Stomach smooth muscle (tissue), 2 donors: ENCODE results near the gene QSOX2.
A peak's percentile ranks its signal among the peaks of the same experiment; 100 is the strongest.

ENCODE experiments used
- H3K27ac ChIP-seq: one replicate; pipeline ENCODE4 v1.7.0; 2013; ENCODE audit warnings: mild to moderate bottlenecking, low read length, inconsistent platforms
- H3K27me3 ChIP-seq, 2 donors: one replicate each; pipeline ENCODE4 v1.7.0; 2013; ENCODE audit warnings: low read length in 2 of 2; ENCODE audit not compliant: insufficient read depth in 2 of 2, control insufficient read depth in 1 of 2
- H3K36me3 ChIP-seq, 2 donors: one replicate each; pipeline ENCODE4 v1.7.0; 2013; ENCODE audit warnings: low read length in 2 of 2; ENCODE audit not compliant: control insufficient read depth in 2 of 2, insufficient read depth in 2 of 2
- H3K4me1 ChIP-seq: one replicate; pipeline ENCODE4 v1.7.0; 2013; ENCODE audit warnings: low read length; ENCODE audit not compliant: control insufficient read depth, insufficient read depth
- H3K4me3 ChIP-seq, 2 donors: one replicate each; pipeline ENCODE4 v1.7.0; 2013; ENCODE audit warnings: low read length in 2 of 2
- H3K9ac ChIP-seq, 2 donors: one replicate each; pipeline ENCODE4 v1.7.0; 2013; ENCODE audit warnings: low read length in 2 of 2, mild to moderate bottlenecking in 1 of 2
- H3K9me3 ChIP-seq, 2 donors: one replicate each; pipeline ENCODE4 v1.7.0; 2013; ENCODE audit warnings: low read length in 2 of 2; ENCODE audit not compliant: control insufficient read depth in 2 of 2
- donor health status: healthy.
- donor health status: Pancreatic carcinoma.

The QSOX2 gene

GRCh38 chr9:136289651-136290507 lies 44.3 kb upstream of the QSOX2 start:
- Histone ChIP-seq H3K27me3 (peaks cover 23 to 27% of the 10 kb centered on the region in 2 donors), H3K4me3 (no peak overlapping the region), H3K4me1 (no peaks in the 10 kb centered on the region), H3K9ac (no peak overlapping the region), H3K27ac (no peak overlapping the region), H3K9me3 (no peaks in the 10 kb centered on the region), H3K36me3 (no peaks in the 10 kb centered on the region)

- H3K9ac ChIP-seq = no peak overlapping the region
- H3K27ac ChIP-seq = no peak overlapping the region
- H3K4me3 ChIP-seq = no peak overlapping the region
- H3K27me3 ChIP-seq = peaks cover 26 to 28% of the 10 kb centered on the region in 2 donors
- H3K9me3 ChIP-seq = no peaks in the 10 kb centered on the region
- no peaks in the 10 kb centered on the region for H3K36me3 ChIP-seq
- H3K4me1 ChIP-seq = peaks cover 5% of the 10 kb centered on the region
These were observed 42.5 kb upstream of the QSOX2 start for GRCh38 chr9:136287960-136288753.

GRCh38 chr9:136286987-136287379 lies 41.4 kb upstream of the QSOX2 start:
- Histone ChIP-seq H3K9me3 (no peaks in the 10 kb centered on the region), H3K4me3 (no peak overlapping the region), H3K27me3 (peaks cover 28 to 33% of the 10 kb centered on the region in 2 donors), H3K4me1 (peaks cover 5% of the 10 kb centered on the region), H3K36me3 (no peaks in the 10 kb centered on the region), H3K27ac (no peak overlapping the region), H3K9ac (no peak overlapping the region)

DNA sequence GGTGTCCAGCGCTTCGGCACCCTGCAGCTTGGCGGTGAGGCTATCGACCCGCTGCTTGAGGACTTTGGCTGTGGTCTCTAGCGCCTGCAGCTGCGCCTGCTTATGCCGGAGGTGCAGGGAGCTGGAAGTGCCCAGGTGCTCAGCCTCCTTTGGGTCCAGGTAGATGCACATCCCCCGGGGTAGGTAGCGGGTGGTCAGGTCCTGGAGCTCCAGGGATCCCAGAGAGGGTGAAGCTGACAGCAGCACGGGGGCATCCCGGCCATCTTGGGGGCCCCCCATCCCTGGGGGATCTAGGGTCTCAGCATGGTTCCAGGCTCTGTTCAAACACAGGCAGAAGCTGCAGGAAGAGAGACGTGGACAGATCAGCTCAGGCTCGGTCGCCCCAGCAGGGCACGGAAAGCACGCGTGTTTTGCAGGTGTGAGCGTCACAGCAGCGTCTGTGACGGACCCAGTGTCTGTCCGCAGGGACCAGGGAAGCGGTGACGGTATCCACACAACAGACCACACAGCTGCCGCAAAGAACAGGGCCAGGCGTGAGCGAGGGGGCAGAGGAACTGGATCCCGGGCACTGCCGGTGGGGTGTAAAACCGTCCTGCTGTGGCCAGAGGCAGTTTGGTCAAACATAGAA lies 40.9 kb upstream of the QSOX2 start:
- H3K27me3 ChIP-seq = peaks cover 30 to 33% of the 10 kb centered on the region in 2 donors

GRCh38 chr9:136285501-136286358 lies 40.1 kb upstream of the QSOX2 start:
- Histone ChIP-seq H3K36me3 (no peaks in the 10 kb centered on the region), H3K9me3 (no peaks in the 10 kb centered on the region), H3K9ac (no peak overlapping the region), H3K27ac (no peak overlapping the region), H3K4me1 (peaks cover 5% of the 10 kb centered on the region), H3K4me3 (no peak overlapping the region), H3K27me3 (peaks cover 30 to 34% of the 10 kb centered on the region in 2 donors)

More for the DNA sequence above, 40.9 kb upstream of the QSOX2 start:
- H3K9ac ChIP-seq = no peak overlapping the region
- H3K27ac ChIP-seq = no peak overlapping the region
- H3K9me3 ChIP-seq = no peaks in the 10 kb centered on the region
- H3K36me3 ChIP-seq = no peaks in the 10 kb centered on the region
- no peak overlapping the region for H3K4me3 ChIP-seq
- peaks cover 5% of the 10 kb centered on the region for H3K4me1 ChIP-seq

- H3K9ac ChIP-seq = no peak overlapping the region
- no peak overlapping the region for H3K4me3 ChIP-seq
- no peaks in the 10 kb centered on the region for H3K36me3 ChIP-seq
- H3K4me1 ChIP-seq = peaks cover 5% of the 10 kb centered on the region
- no peak overlapping the region for H3K27ac ChIP-seq
- H3K9me3 ChIP-seq = no peaks in the 10 kb centered on the region
- H3K27me3 ChIP-seq = peaks cover 30 to 34% of the 10 kb centered on the region in 2 donors
These were observed 39.3 kb upstream of the QSOX2 start for GRCh38 chr9:136284951-136285350.

- H3K27me3 ChIP-seq = peaks cover 30 to 37% of the 10 kb centered on the region in 2 donors
- no peak overlapping the region for H3K9ac ChIP-seq
- no peak overlapping the region for H3K27ac ChIP-seq
- H3K4me3 ChIP-seq = no peak overlapping the region
- H3K4me1 ChIP-seq = peaks cover 5% of the 10 kb centered on the region
- no peaks in the 10 kb centered on the region for H3K36me3 ChIP-seq
- H3K9me3 ChIP-seq = no peaks in the 10 kb centered on the region
These were observed 38.7 kb upstream of the QSOX2 start for GRCh38 chr9:136284311-136284710.

GRCh38 chr9:136283291-136284235 lies 38.0 kb upstream of the QSOX2 start:
- Histone ChIP-seq H3K4me1 (peaks cover 5% of the 10 kb centered on the region), H3K36me3 (no peaks in the 10 kb centered on the region), H3K4me3 (peak overlapping the region in 1 of 2 donors; percentile 61), H3K27ac (no peak overlapping the region), H3K9ac (no peak overlapping the region), H3K9me3 (no peaks in the 10 kb centered on the region), H3K27me3 (peaks cover 26 to 37% of the 10 kb centered on the region in 2 donors)

- Histone ChIP-seq H3K9me3 (no peaks in the 10 kb centered on the region), H3K27me3 (peaks cover 22 to 34% of the 10 kb centered on the region in 2 donors), H3K36me3 (no peaks in the 10 kb centered on the region), H3K4me3 (no peak overlapping the region), H3K27ac (no peak overlapping the region), H3K9ac (no peak overlapping the region), H3K4me1 (peaks cover 5% of the 10 kb centered on the region)
These were observed 36.8 kb upstream of the QSOX2 start for GRCh38 chr9:136282272-136282861.
